ENCODE measurements around the gene CYB5D1. TPM values are rescaled to one million over a fixed set of nuclear protein-coding genes. Genes with fewer than 3 reads are reported as not detected.
"Not testable (repeated sequence)": the region's sequence is repeated elsewhere in the genome, so short reads cannot be mapped to it uniquely, and the experiment has no call there.

The CYB5D1 gene
- total and polyA plus RNA-seq, 2 donors, result 6.9 to 12.5 TPM

DNA sequence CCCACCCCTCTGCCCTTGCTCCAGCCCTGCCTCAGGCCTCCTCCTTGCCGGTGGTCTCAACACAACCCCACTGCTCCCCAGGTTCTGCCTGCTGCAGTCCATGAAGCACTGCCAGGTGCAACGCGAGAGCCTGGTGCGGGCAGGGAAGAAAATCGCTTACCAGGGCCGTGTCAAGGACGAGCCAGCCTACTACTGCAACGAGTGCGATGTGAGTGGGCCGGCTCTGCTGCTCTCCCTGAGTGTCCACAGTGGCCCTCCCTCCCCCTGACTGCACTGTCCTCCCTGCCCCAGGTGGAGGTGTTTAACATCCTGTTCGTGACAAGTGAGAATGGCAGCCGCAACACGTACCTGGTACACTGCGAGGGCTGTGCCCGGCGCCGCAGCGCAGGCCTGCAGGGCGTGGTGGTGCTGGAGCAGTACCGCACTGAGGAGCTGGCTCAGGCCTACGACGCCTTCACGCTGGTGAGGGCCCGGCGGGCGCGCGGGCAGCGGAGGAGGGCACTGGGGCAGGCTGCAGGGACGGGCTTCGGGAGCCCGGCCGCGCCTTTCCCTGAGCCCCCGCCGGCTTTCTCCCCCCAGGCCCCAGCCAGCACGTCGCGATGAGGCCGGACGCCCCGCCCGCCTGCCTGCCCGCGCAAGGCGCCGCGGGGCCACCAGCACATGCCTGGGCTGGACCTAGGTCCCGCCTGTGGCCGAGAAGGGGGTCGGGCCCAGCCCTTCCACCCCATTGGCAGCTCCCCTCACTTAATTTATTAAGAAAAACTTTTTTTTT lies 4.7 kb upstream of the CYB5D1 start:
- H3K27ac ChIP-seq (ENCODE audit: low read depth), result no peak overlapping the region
- 79% methylated on average over 51 of the region's 51 CpGs for WGBS
- H3K4me3 ChIP-seq (ENCODE audit: low read depth, low read length), result no peak overlapping the region
- H3K4me1 ChIP-seq (ENCODE audit: insufficient read depth), result no peaks in the 10 kb centered on the region
- peaks cover 2% of the 10 kb centered on the region for H3K36me3 ChIP-seq (ENCODE audit: insufficient read depth)
- DNase-seq (ENCODE audit: extremely low spot score), result no peak

DNA sequence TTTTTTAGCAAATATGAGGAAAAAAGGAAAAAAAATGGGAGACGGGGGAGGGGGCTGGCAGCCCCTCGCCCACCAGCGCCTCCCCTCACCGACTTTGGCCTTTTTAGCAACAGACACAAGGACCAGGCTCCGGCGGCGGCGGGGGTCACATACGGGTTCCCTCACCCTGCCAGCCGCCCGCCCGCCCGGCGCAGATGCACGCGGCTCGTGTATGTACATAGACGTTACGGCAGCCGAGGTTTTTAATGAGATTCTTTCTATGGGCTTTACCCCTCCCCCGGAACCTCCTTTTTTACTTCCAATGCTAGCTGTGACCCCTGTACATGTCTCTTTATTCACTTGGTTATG lies 4.1 kb upstream of the CYB5D1 start:
- Histone ChIP-seq H3K36me3 (ENCODE audit: insufficient read depth) (peaks cover 2% of the 10 kb centered on the region), H3K27ac (ENCODE audit: low read depth) (no peak overlapping the region), H3K4me1 (ENCODE audit: insufficient read depth) (no peaks in the 10 kb centered on the region), H3K4me3 (ENCODE audit: low read depth, low read length) (no peak overlapping the region)
- DNase-seq (ENCODE audit: extremely low spot score), result no peak
- WGBS, result 83% methylated on average over 21 of the region's 21 CpGs

DNA sequence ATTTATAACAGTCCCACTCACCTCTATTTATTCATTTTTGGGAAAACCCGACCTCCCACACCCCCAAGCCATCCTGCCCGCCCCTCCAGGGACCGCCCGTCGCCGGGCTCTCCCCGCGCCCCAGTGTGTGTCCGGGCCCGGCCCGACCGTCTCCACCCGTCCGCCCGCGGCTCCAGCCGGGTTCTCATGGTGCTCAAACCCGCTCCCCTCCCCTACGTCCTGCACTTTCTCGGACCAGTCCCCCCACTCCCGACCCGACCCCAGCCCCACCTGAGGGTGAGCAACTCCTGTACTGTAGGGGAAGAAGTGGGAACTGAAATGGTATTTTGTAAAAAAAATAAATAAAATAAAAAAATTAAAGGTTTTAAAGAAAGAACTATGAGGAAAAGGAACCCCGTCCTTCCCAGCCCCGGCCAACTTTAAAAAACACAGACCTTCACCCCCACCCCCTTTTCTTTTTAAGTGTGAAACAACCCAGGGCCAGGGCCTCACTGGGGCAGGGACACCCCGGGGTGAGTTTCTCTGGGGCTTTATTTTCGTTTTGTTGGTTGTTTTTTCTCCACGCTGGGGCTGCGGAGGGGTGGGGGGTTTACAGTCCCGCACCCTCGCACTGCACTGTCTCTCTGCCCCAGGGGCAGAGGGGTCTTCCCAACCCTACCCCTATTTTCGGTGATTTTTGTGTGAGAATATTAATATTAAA lies 3.6 kb upstream of the CYB5D1 start:
- 65% methylated on average over 31 of the region's 31 CpGs for WGBS
- Histone ChIP-seq H3K27ac (ENCODE audit: low read depth) (no peak overlapping the region), H3K4me3 (ENCODE audit: low read depth, low read length) (no peak overlapping the region), H3K36me3 (ENCODE audit: insufficient read depth) (peaks cover 2% of the 10 kb centered on the region), H3K4me1 (ENCODE audit: insufficient read depth) (no peaks in the 10 kb centered on the region)
- DNase-seq (ENCODE audit: extremely low spot score), result no peak

DNA sequence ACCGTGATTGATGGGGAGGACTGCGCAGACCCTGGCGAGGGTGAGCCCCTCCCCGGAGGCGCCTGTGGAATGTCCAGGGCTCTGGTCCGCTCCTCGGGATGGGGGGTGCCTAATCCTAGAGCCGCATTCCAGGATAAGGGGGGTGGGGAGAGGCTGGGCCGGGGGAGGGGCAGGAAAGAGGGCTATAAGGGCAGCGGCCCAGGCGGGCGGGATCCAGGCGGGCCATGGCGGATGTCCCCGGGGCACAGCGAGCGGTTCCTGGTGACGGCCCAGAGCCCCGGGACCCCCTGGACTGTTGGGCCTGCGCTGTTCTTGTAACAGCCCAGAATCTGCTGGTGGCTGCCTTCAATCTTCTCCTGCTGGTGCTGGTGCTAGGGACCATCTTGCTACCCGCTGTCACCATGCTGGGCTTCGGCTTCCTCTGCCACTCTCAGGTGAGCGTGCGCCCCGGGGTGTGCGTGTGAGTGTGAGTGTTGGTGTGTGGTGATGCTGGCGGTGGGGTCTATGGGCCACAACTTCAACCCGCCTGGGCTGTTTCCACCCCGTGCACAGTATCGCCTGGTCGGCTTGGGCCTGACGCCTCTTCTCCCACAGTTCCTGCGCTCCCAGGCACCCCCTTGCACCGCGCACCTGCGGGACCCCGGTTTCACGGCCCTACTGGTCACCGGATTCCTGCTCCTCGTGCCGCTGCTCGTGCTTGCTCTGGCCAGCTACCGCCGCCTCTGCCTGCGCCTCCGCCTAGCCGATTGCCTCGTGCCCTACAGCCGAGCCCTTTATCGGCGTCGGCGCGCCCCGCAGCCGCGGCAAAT lies 2.7 kb upstream of the CYB5D1 start, which contains the start of gene TMEM88:
Gene TMEM88 (plus strand): TSS at position 216 of the 809 bp plus-strand sequence. CDS start 9 bp downstream, at position 225.
- Histone ChIP-seq H3K4me3 (ENCODE audit: low read depth, low read length) (peak within 1 kb of the TSS; percentile 41), H3K4me1 (ENCODE audit: insufficient read depth) (no peaks in the 10 kb centered on the region)

GRCh38 chr17:7855660-7856010 lies 2.2 kb upstream of the CYB5D1 start:
- H3K27ac ChIP-seq (ENCODE audit: low read depth), result peak overlapping the region; percentile 44
- no peak for DNase-seq (ENCODE audit: extremely low spot score)
- no peaks in the 10 kb centered on the region for H3K4me1 ChIP-seq (ENCODE audit: insufficient read depth)
- peak overlapping the region; percentile 41 for H3K4me3 ChIP-seq (ENCODE audit: low read depth, low read length)
- WGBS, result 8% methylated on average over 15 of the region's 15 CpGs
- H3K36me3 ChIP-seq (ENCODE audit: insufficient read depth), result peaks cover 2% of the 10 kb centered on the region

More for the DNA sequence above, 2.7 kb upstream of the CYB5D1 start, which contains the start of gene TMEM88:
- H3K27ac ChIP-seq (ENCODE audit: low read depth), result peak within 1 kb of the TSS; percentile 61
- WGBS, result 34% methylated on average over 57 of the region's 57 CpGs
- no peak for DNase-seq (ENCODE audit: extremely low spot score)
- H3K36me3 ChIP-seq (ENCODE audit: insufficient read depth), result peaks cover 2% of the 10 kb centered on the region

GRCh38 chr17:7856011-7856810 lies 1.6 kb upstream of the CYB5D1 start:
- H3K36me3 ChIP-seq (ENCODE audit: insufficient read depth), result peaks cover 2% of the 10 kb centered on the region
- 5% methylated on average over 29 of the region's 29 CpGs for WGBS
- peak overlapping the region; percentile 61 for H3K27ac ChIP-seq (ENCODE audit: low read depth)
- H3K4me3 ChIP-seq (ENCODE audit: low read depth, low read length), result peak overlapping the region; percentile 41
- H3K4me1 ChIP-seq (ENCODE audit: insufficient read depth), result no peaks in the 10 kb centered on the region
- no peak for DNase-seq (ENCODE audit: extremely low spot score)

GRCh38 chr17:7856811-7857712 lies 741 bp upstream of the CYB5D1 start, which contains the start of gene NAA38:
Gene NAA38 (minus strand): TSS chr17:7857559. CDS start chr17:7857463, 96 bp downstream.
- peak within 1 kb of the TSS; percentile 76 for H3K27ac ChIP-seq (ENCODE audit: low read depth)
- peak within 1 kb of the TSS; percentile 53 for H3K4me3 ChIP-seq (ENCODE audit: low read depth, low read length)
- under 1% methylated on average over 64 of the region's 64 CpGs for whole genome bisulfite sequencing
- H3K4me1 ChIP-seq (ENCODE audit: insufficient read depth), result no peaks in the 10 kb centered on the region
- peaks cover 2% of the 10 kb centered on the region for H3K36me3 ChIP-seq (ENCODE audit: insufficient read depth)
- peak; percentile 99 for DNase-seq (ENCODE audit: extremely low spot score)

- Histone ChIP-seq H3K4me3 (ENCODE audit: low read depth, low read length) (peak overlapping the region; percentile 53), H3K4me1 (ENCODE audit: insufficient read depth) (no peaks in the 10 kb centered on the region), H3K36me3 (ENCODE audit: insufficient read depth) (no peaks in the 10 kb centered on the region), H3K27ac (ENCODE audit: low read depth) (no peak overlapping the region)
- 31% methylated on average over 20 of the region's 20 CpGs for WGBS
- no peak for DNase-seq (ENCODE audit: extremely low spot score)
These were observed 663 bp downstream of the CYB5D1 start for GRCh38 chr17:7858522-7858810.

GRCh38 chr17:7859028-7859427 lies 1.2 kb downstream of the CYB5D1 start:
- no peaks in the 10 kb centered on the region for H3K4me1 ChIP-seq (ENCODE audit: insufficient read depth)
- WGBS, result 82% methylated on average over 8 of the region's 8 CpGs
- no peak overlapping the region for H3K27ac ChIP-seq (ENCODE audit: low read depth)
- DNase-seq (ENCODE audit: extremely low spot score), result no peak
- no peaks in the 10 kb centered on the region for H3K36me3 ChIP-seq (ENCODE audit: insufficient read depth)
- H3K4me3 ChIP-seq (ENCODE audit: low read depth, low read length), result no peak overlapping the region

- Histone ChIP-seq H3K4me3 (ENCODE audit: low read depth, low read length) (no peak overlapping the region), H3K4me1 (ENCODE audit: insufficient read depth) (no peaks in the 10 kb centered on the region), H3K27ac (ENCODE audit: low read depth) (no peak overlapping the region), H3K36me3 (ENCODE audit: insufficient read depth) (no peaks in the 10 kb centered on the region)
- no peak for DNase-seq (ENCODE audit: extremely low spot score)
- 41% methylated on average over 3 of the region's 3 CpGs for WGBS
These were observed 5.1 kb downstream of the CYB5D1 start for GRCh38 chr17:7862692-7863437.

DNA sequence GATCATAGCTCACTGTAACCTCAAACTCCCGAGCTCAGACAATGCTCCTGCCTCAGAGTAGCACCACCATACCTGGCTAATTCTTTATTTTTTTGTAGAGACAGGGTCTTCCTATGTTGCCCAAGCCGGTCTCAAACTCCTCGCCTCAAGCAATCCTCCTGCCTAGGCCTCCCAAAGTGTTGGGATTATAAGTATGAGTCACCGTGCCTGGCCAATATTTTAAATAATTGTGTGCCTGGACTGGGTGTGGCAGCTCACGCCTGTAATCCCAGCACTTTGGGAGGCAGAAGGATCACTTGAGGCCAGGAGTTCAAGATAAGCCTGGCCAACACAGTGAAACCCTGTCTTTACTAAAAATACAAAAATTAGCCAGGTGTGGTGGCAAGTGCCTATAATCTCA lies 6.6 kb downstream of the CYB5D1 start:
- not testable (repeated sequence) for H3K4me1 ChIP-seq (ENCODE audit: insufficient read depth); H3K36me3 ChIP-seq (ENCODE audit: insufficient read depth); H3K27ac ChIP-seq (ENCODE audit: low read depth); DNase-seq (ENCODE audit: extremely low spot score); H3K4me3 ChIP-seq (ENCODE audit: low read depth, low read length)
- WGBS, result 72% methylated on average over 5 of the region's 5 CpGs
